DND-41 (cell line): ENCODE data around the gene AIPL1.

ENCODE experiments used
- CTCF ChIP-seq: IDR thresholded peaks from 2 replicates; pipeline ENCODE4 v1.5.1; 2012; ENCODE audit warnings: borderline replicate concordance, low read length, moderate library complexity, mild to moderate bottlenecking; ENCODE audit not compliant: poor library complexity, severe bottlenecking; ENCODE audit errors: extremely low read depth
- EZH2 ChIP-seq: IDR thresholded peaks from 3 replicates; pipeline ENCODE4 v1.6.1; 2012; ENCODE audit warnings: borderline replicate concordance, low read depth, mild to moderate bottlenecking, moderate library complexity, low read length, inconsistent platforms; ENCODE audit not compliant: severe bottlenecking

GRCh38 chr17:6472517-6472916 lies 37.6 kb upstream of the AIPL1 start:
- TF ChIP-seq CTCF, result no peak
- TF ChIP-seq EZH2, result no peak
